ENCODE results near the gene MC1R.

GRCh38 chr16:89903908-89904515 lies 14.7 kb upstream of the MC1R start:
- no peak for TF ChIP-seq CTCF (IDR thresholded peaks at IDR 0.05)
- no peak for TF ChIP-seq POLR2A (IDR thresholded peaks at IDR 0.05)

Data from prostate gland (tissue), 2 donors.